ENCODE measurements around the gene NMD3.
"Not testable (repeated sequence)": the region's sequence is repeated elsewhere in the genome, so short reads cannot be mapped to it uniquely, and the experiment has no call there.

Gene NMD3

DNA sequence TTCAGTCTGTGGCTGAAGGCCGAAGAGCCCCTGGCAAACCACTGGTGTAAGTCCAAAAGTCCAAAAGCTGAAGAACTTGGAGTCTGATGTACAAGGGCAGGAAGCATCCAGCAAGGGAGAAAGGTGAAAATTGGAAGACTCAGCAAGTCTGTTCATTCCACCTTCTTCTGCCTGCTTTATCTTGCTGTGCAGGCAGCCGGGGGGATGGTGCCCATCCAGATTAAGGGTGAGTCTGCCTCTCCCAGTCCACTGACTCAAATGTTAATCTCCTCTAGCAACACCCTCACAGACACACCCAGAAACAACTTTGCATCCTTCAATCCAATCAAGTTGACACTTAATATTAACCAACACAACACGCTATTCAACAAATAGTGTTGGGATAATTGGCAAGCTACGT, 61.3 kb downstream of the NMD3 start:
- H3K4me3 Mint-ChIP-seq; H3K4me1 Mint-ChIP-seq; ATAC-seq (ENCODE audit: low read depth); H3K27me3 Mint-ChIP-seq; H3K36me3 Mint-ChIP-seq; DNase-seq (ENCODE audit: low spot score in 2 of 2); H3K27ac Mint-ChIP-seq: not testable (repeated sequence)
- peaks cover 17% of the 10 kb centered on the region for H3K9me3 Mint-ChIP-seq

- DNase-seq (ENCODE audit: low spot score in 2 of 2), result no peak
- Mint-ChIP-seq H3K27ac (no peak overlapping the region), H3K9me3 (peaks cover 10% of the 10 kb centered on the region), H3K4me3 (no peak overlapping the region), H3K36me3 (peaks cover 2% of the 10 kb centered on the region), H3K4me1 (peaks cover 2% of the 10 kb centered on the region), H3K27me3 (peaks cover 2% of the 10 kb centered on the region)
- no peak for ATAC-seq (ENCODE audit: low read depth)
Measured at GRCh38 chr3:161284989-161285388, 63.9 kb downstream of the NMD3 start.

DNA sequence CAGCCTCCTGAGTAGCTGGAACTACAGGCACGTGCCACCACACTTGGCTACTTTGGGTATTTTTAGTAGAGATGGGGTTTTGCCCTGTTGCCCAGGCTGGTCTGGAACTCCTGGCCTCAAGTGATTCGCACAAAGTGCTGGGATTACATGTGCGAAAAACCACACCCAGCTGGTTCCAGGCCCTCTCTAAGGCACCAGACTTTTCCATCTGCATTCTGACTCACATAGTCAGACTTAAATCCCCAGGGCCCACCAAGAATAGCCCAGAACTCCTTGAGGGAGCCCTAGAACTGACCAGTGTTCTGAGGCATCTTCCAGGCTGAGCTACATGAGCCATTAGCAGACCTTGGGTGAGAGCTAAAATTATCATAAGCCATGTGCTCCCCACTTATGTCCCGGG, 68.1 kb downstream of the NMD3 start:
- ATAC-seq (ENCODE audit: low read depth), result no peak
- Mint-ChIP-seq H3K4me1 (peaks cover 2% of the 10 kb centered on the region), H3K27me3 (peaks cover 3% of the 10 kb centered on the region)

GRCh38 chr3:161291191-161291901, 70.2 kb downstream of the NMD3 start:
- DNase-seq (ENCODE audit: low spot score in 2 of 2), result no peak

More for the DNA sequence above, 68.1 kb downstream of the NMD3 start:
- H3K4me3 Mint-ChIP-seq, result no peak overlapping the region
- H3K27ac Mint-ChIP-seq, result no peak overlapping the region
- DNase-seq (ENCODE audit: low spot score in 2 of 2), result no peak
- no peaks in the 10 kb centered on the region for H3K36me3 Mint-ChIP-seq
- peaks cover 2% of the 10 kb centered on the region for H3K9me3 Mint-ChIP-seq

GRCh38 chr3:161293381-161293780, 72.3 kb downstream of the NMD3 start:
- no peak for ATAC-seq (ENCODE audit: low read depth)
- Mint-ChIP-seq H3K9me3 (peaks cover 5% of the 10 kb centered on the region), H3K4me3 (no peak overlapping the region)

More at GRCh38 chr3:161291191-161291901, 70.2 kb downstream of the NMD3 start:
- H3K36me3 Mint-ChIP-seq, result no peaks in the 10 kb centered on the region
- no peak overlapping the region for H3K27ac Mint-ChIP-seq
- no peak for ATAC-seq (ENCODE audit: low read depth)
- H3K9me3 Mint-ChIP-seq, result no peaks in the 10 kb centered on the region
- H3K4me1 Mint-ChIP-seq, result peaks cover 2% of the 10 kb centered on the region
- peaks cover 1% of the 10 kb centered on the region for H3K27me3 Mint-ChIP-seq
- no peak overlapping the region for H3K4me3 Mint-ChIP-seq

DNA sequence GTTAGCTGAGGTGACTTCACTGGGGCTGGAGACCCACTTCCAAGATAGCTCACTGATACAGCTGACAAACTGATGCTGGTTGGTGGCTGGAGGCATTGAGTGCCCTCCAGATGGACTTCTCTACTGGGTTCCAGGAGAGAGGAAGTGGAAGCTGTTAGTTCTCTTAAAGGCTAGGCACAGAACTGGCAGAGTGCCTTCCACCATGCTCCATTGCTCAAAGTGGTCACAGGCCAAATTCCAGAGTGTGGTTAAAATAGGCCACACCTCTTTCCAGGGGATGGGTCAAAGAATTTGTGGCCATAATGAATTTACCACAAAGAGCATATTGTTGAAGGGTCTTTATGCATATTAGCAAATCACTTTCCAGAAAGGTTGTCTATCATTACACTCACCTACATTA, 74.2 kb downstream of the NMD3 start:
- ATAC-seq (ENCODE audit: low read depth) (no peak), DNase-seq (ENCODE audit: low spot score in 2 of 2) (no peak)
- Mint-ChIP-seq H3K4me1 (no peaks in the 10 kb centered on the region), H3K9me3 (peaks cover 9% of the 10 kb centered on the region), H3K36me3 (peaks cover 8% of the 10 kb centered on the region), H3K27me3 (peaks cover 1% of the 10 kb centered on the region), H3K4me3 (no peak overlapping the region), H3K27ac (no peak overlapping the region)

More at GRCh38 chr3:161293381-161293780, 72.3 kb downstream of the NMD3 start:
- DNase-seq (ENCODE audit: low spot score in 2 of 2), result no peak
- H3K4me1 Mint-ChIP-seq, result peaks cover 2% of the 10 kb centered on the region
- peaks cover 1% of the 10 kb centered on the region for H3K27me3 Mint-ChIP-seq
- H3K27ac Mint-ChIP-seq, result no peak overlapping the region
- peaks cover 4% of the 10 kb centered on the region for H3K36me3 Mint-ChIP-seq

DNA sequence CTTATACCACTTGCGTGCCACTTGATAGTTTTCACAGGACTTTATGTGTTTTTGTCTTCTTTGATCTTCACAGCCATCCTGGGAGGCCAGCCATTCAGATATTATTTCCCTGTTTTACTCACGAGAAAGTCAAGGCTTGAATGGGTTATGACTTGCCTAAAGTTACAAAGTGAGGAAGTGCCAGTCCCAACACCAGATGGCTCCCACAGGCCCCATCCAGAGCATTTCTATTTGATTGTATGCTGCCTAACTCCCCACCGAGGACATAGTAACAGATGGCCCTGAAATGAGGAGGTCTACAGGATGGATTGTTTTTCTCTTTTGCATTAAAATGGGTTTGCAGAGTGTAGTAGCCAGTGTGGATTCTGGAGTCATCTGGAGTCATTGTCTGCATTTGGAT, 75.7 kb downstream of the NMD3 start:
- Mint-ChIP-seq H3K4me1 (no peaks in the 10 kb centered on the region), H3K27me3 (no peaks in the 10 kb centered on the region), H3K4me3 (no peak overlapping the region), H3K36me3 (peaks cover 8% of the 10 kb centered on the region), H3K27ac (no peak overlapping the region), H3K9me3 (peaks cover 9% of the 10 kb centered on the region)
- ATAC-seq (ENCODE audit: low read depth), result no peak
- no peak for DNase-seq (ENCODE audit: low spot score in 2 of 2)

Measured in memory B cell (primary cell).